Ishikawa (cell line): ENCODE measurements around the gene MAP3K2.

ENCODE experiments used
- CEBPB ChIP-seq: IDR thresholded peaks from 2 replicates; pipeline ENCODE4 v1.6.1; 2012
- CREB1 ChIP-seq: IDR thresholded peaks from 2 replicates; pipeline ENCODE4 v1.6.1; 2012; ENCODE audit warnings: low read depth
- EGR1 ChIP-seq: IDR thresholded peaks from 2 replicates; pipeline ENCODE4 v1.6.1; 2012
- EP300 ChIP-seq: IDR thresholded peaks from 2 replicates; pipeline ENCODE4 v1.6.1; 2012; ENCODE audit warnings: borderline replicate concordance
- FOXM1 ChIP-seq: IDR thresholded peaks from 2 replicates; pipeline ENCODE4 v1.6.1; 2012; ENCODE audit warnings: low read depth, borderline replicate concordance
- MAX ChIP-seq: IDR thresholded peaks from 2 replicates; pipeline ENCODE4 v1.6.1; 2012
- NFIC ChIP-seq: IDR thresholded peaks from 2 replicates; pipeline ENCODE4 v1.6.1; 2012
- RAD21 ChIP-seq: IDR thresholded peaks from 2 replicates; pipeline ENCODE4 v1.6.1; 2012; ENCODE audit warnings: low read depth
- REST ChIP-seq: IDR thresholded peaks from 2 replicates; pipeline ENCODE4 v1.6.1; 2012; ENCODE audit warnings: low read depth, mild to moderate bottlenecking
- TCF12 ChIP-seq: IDR thresholded peaks from 2 replicates; pipeline ENCODE4 v1.6.1; 2012; ENCODE audit warnings: low read depth
- YY1 ChIP-seq: IDR thresholded peaks from 2 replicates; pipeline ENCODE4 v1.6.1; 2012; ENCODE audit warnings: low read depth
- ZBTB7A ChIP-seq: IDR thresholded peaks from 2 replicates; pipeline ENCODE4 v1.6.1; 2012; ENCODE audit warnings: low read depth
- TF ChIP-seq, protein P1 (sequence below): IDR thresholded peaks from 2 replicates; pipeline ENCODE4 v1.6.1; 2012

DNA sequence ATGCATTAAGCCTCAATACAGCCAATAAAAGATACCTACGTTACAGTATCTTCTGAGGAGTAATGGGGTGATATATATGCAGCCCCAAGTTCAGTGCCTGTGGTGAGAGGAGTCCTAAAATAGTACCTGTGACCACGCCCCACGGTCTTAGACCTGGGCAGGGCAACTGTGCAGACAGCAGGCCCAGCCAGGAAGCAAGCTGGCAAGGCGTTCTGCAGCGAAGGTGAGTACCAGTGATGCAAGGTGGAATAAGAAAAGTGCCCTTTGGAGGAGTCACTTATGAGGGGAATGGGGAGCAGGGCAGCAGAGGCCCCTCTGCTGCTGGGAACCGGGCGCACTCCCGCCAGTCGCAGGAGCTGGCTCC lies 12.7 kb upstream of the MAP3K2 start:
- no peak for TF ChIP-seq REST
- TF ChIP-seq NFIC: no peak
- no peak for TF ChIP-seq TCF12
- TF ChIP-seq EGR1: no peak
- TF ChIP-seq EP300: no peak
- no peak for TF ChIP-seq RAD21
- no peak for TF ChIP-seq ZBTB7A
- no peak for TF ChIP-seq CEBPB
- no peak for TF ChIP-seq FOXM1
- TF ChIP-seq MAX: no peak
- TF ChIP-seq CREB1: no peak
- TF ChIP-seq, protein P1, sequence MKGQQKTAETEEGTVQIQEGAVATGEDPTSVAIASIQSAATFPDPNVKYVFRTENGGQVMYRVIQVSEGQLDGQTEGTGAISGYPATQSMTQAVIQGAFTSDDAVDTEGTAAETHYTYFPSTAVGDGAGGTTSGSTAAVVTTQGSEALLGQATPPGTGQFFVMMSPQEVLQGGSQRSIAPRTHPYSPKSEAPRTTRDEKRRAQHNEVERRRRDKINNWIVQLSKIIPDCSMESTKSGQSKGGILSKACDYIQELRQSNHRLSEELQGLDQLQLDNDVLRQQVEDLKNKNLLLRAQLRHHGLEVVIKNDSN: no peak
- no peak for TF ChIP-seq YY1
